GM21576 (cell line): ENCODE data around the gene COL26A1.
"Not testable (repeated sequence)": the region's sequence is repeated elsewhere in the genome, so short reads cannot be mapped to it uniquely, and the experiment has no call there.

Source experiments
- ATAC-seq: cut with Tn5 transposase; IDR thresholded peaks from one replicate; pipeline ENCODE4 v1.9.1; 2021; ENCODE audit warnings: mild to moderate bottlenecking, moderate library complexity; ENCODE audit not compliant: unreplicated experiment

The COL26A1 gene

GRCh38 chr7:101400751-101401150, 38.1 kb downstream of the COL26A1 start:
- ATAC-seq: no peak

- ATAC-seq: no peak
Observed at GRCh38 chr7:101401390-101402080, 38.9 kb downstream of the COL26A1 start.

GRCh38 chr7:101402081-101402779, 39.6 kb downstream of the COL26A1 start:
- ATAC-seq: no peak

GRCh38 chr7:101402835-101403234, 40.2 kb downstream of the COL26A1 start:
- no peak for ATAC-seq

GRCh38 chr7:101405474-101406067, 42.9 kb downstream of the COL26A1 start:
- no peak for ATAC-seq

GRCh38 chr7:101410743-101411507, 48.2 kb downstream of the COL26A1 start:
- ATAC-seq: no peak

GRCh38 chr7:101411508-101411874, 48.8 kb downstream of the COL26A1 start:
- ATAC-seq: no peak

GRCh38 chr7:101412976-101413375, 50.3 kb downstream of the COL26A1 start:
- ATAC-seq: no peak

GRCh38 chr7:101418694-101419093, 56.0 kb downstream of the COL26A1 start:
- no peak for ATAC-seq

GRCh38 chr7:101419831-101420230, 57.2 kb downstream of the COL26A1 start:
- ATAC-seq: no peak

GRCh38 chr7:101420436-101420835, 57.8 kb downstream of the COL26A1 start:
- no peak for ATAC-seq

- ATAC-seq: no peak
Observed at GRCh38 chr7:101422356-101423195, 59.9 kb downstream of the COL26A1 start.

GRCh38 chr7:101426303-101427011, 63.8 kb downstream of the COL26A1 start:
- ATAC-seq: no peak

GRCh38 chr7:101428093-101428866, 65.6 kb downstream of the COL26A1 start:
- ATAC-seq: no peak

GRCh38 chr7:101432316-101432715, 69.6 kb downstream of the COL26A1 start:
- no peak for ATAC-seq

- ATAC-seq: no peak
Observed at GRCh38 chr7:101433688-101434087, 71.0 kb downstream of the COL26A1 start.

- ATAC-seq: not testable (repeated sequence)
Observed at GRCh38 chr7:101434155-101434554, 71.5 kb downstream of the COL26A1 start.

GRCh38 chr7:101435461-101436220, 73.0 kb downstream of the COL26A1 start:
- ATAC-seq: no peak
